ENCODE results near the gene DIAPH2.
"Not testable (repeated sequence)": the region's sequence is repeated elsewhere in the genome, so short reads cannot be mapped to it uniquely, and the experiment has no call there.

Gene DIAPH2

GRCh38 chrX:96843566-96843965 lies 158.9 kb downstream of the DIAPH2 start:
- Histone ChIP-seq H3K4me2 (ENCODE audit: low read length) (no peak overlapping the region), H3K9me3 (ENCODE audit: control insufficient read depth, insufficient read depth, low read length) (no peaks in the 10 kb centered on the region), H3K9me2 (replicated peaks; ENCODE audit: control insufficient read depth, low read length) (no peaks in the 10 kb centered on the region), H3K4me1 (ENCODE audit: control insufficient read depth, low read length) (peaks cover 8% of the 10 kb centered on the region), H3K27me3 (ENCODE audit: control insufficient read depth, low read length) (no peaks in the 10 kb centered on the region), H3K4me3 (ENCODE audit: low read length) (no peak overlapping the region), H3K27ac (ENCODE audit: low read depth, low read length) (no peak overlapping the region), H3K36me3 (ENCODE audit: control insufficient read depth, low read length) (no peaks in the 10 kb centered on the region), H3K79me2 (ENCODE audit: control insufficient read depth, low read length) (peaks cover 10% of the 10 kb centered on the region), H3F3A (ENCODE audit: control insufficient read depth, insufficient read depth) (no peaks in the 10 kb centered on the region), H4K20me1 (ENCODE audit: control insufficient read depth, insufficient read depth, low read depth, low read length) (no peaks in the 10 kb centered on the region)
- no peak for TF ChIP-seq CTCF (IDR thresholded peaks at IDR 0.05; ENCODE audit: low read depth, low read length, poor library complexity, severe bottlenecking)
- TF ChIP-seq EZH2phosphoT487 (IDR thresholded peaks at IDR 0.05; ENCODE audit: borderline replicate concordance, low read length): no peak

GRCh38 chrX:96846841-96847240 lies 162.2 kb downstream of the DIAPH2 start:
- Histone ChIP-seq H3K27ac (ENCODE audit: low read depth, low read length) (no peak overlapping the region), H3K4me3 (ENCODE audit: low read length) (no peak overlapping the region), H3F3A (ENCODE audit: control insufficient read depth, insufficient read depth) (no peaks in the 10 kb centered on the region), H3K79me2 (ENCODE audit: control insufficient read depth, low read length) (no peaks in the 10 kb centered on the region), H3K4me1 (ENCODE audit: control insufficient read depth, low read length) (no peaks in the 10 kb centered on the region), H3K27me3 (ENCODE audit: control insufficient read depth, low read length) (no peaks in the 10 kb centered on the region), H3K36me3 (ENCODE audit: control insufficient read depth, low read length) (no peaks in the 10 kb centered on the region), H4K20me1 (ENCODE audit: control insufficient read depth, insufficient read depth, low read depth, low read length) (no peaks in the 10 kb centered on the region), H3K4me2 (ENCODE audit: low read length) (no peak overlapping the region), H3K9me2 (replicated peaks; ENCODE audit: control insufficient read depth, low read length) (no peaks in the 10 kb centered on the region), H3K9me3 (ENCODE audit: control insufficient read depth, insufficient read depth, low read length) (no peaks in the 10 kb centered on the region)
- TF ChIP-seq CTCF (IDR thresholded peaks at IDR 0.05; ENCODE audit: low read depth, low read length, poor library complexity, severe bottlenecking): no peak
- TF ChIP-seq EZH2phosphoT487 (IDR thresholded peaks at IDR 0.05; ENCODE audit: borderline replicate concordance, low read length): no peak

GRCh38 chrX:96859422-96859821 lies 174.8 kb downstream of the DIAPH2 start:
- H3K27me3 ChIP-seq (ENCODE audit: control insufficient read depth, low read length); H3K79me2 ChIP-seq (ENCODE audit: control insufficient read depth, low read length); H3K9me2 ChIP-seq (replicated peaks; ENCODE audit: control insufficient read depth, low read length): not testable (repeated sequence)

GRCh38 chrX:96861218-96861617 lies 176.6 kb downstream of the DIAPH2 start:
- no peaks in the 10 kb centered on the region for H3K27me3 ChIP-seq (ENCODE audit: control insufficient read depth, low read length)
- no peaks in the 10 kb centered on the region for H3K9me2 ChIP-seq (replicated peaks; ENCODE audit: control insufficient read depth, low read length)
- peak overlapping the region; percentile 80 for H3K4me2 ChIP-seq (ENCODE audit: low read length)
- no peaks in the 10 kb centered on the region for H4K20me1 ChIP-seq (ENCODE audit: control insufficient read depth, insufficient read depth, low read depth, low read length)
- TF ChIP-seq CTCF (IDR thresholded peaks at IDR 0.05; ENCODE audit: low read depth, low read length, poor library complexity, severe bottlenecking) (no peak), EZH2phosphoT487 (IDR thresholded peaks at IDR 0.05; ENCODE audit: borderline replicate concordance, low read length) (no peak)
- no peaks in the 10 kb centered on the region for H3F3A ChIP-seq (ENCODE audit: control insufficient read depth, insufficient read depth)
- H3K4me1 ChIP-seq (ENCODE audit: control insufficient read depth, low read length): peaks cover 25% of the 10 kb centered on the region
- peaks cover 7% of the 10 kb centered on the region; the same call in 1 of the 2 replicates for H3K36me3 ChIP-seq (ENCODE audit: control insufficient read depth, low read length)
- peak overlapping the region; percentile 83 for H3K27ac ChIP-seq (ENCODE audit: low read depth, low read length)
- H3K79me2 ChIP-seq (ENCODE audit: control insufficient read depth, low read length): peaks cover 9% of the 10 kb centered on the region
- H3K4me3 ChIP-seq (ENCODE audit: low read length): peak overlapping the region; percentile 62
- H3K9me3 ChIP-seq (ENCODE audit: control insufficient read depth, insufficient read depth, low read length): no peaks in the 10 kb centered on the region

More at GRCh38 chrX:96859422-96859821, 174.8 kb downstream of the DIAPH2 start:
- H3K4me3 ChIP-seq (ENCODE audit: low read length); H3K9me3 ChIP-seq (ENCODE audit: control insufficient read depth, insufficient read depth, low read length); H3K4me2 ChIP-seq (ENCODE audit: low read length); H3K36me3 ChIP-seq (ENCODE audit: control insufficient read depth, low read length); H3F3A ChIP-seq (ENCODE audit: control insufficient read depth, insufficient read depth); H4K20me1 ChIP-seq (ENCODE audit: control insufficient read depth, insufficient read depth, low read depth, low read length); H3K27ac ChIP-seq (ENCODE audit: low read depth, low read length): not testable (repeated sequence)
- H3K4me1 ChIP-seq (ENCODE audit: control insufficient read depth, low read length): peaks cover 28% of the 10 kb centered on the region

Measured in DOHH2 (cell line).